DLD1 (cell line): ENCODE data around the gene SLC13A3.

ENCODE experiments used
- in situ Hi-C: cut with HindIII; loops from 2 replicates; pipeline ENCODE4 v1.10.0; 2017; ENCODE audit warnings: low sequenced_read_pairs

The SLC13A3 gene

GRCh38 chr20:46651091-46651962 lies at the start of gene SLC13A3:
Gene SLC13A3 (minus strand): TSS chr20:46651459. CDS start chr20:46651421, 38 bp downstream.
- in situ Hi-C loops: no loop called here

GRCh38 chr20:46701057-46701456 lies 49.8 kb upstream of the SLC13A3 start:
- in situ Hi-C loops: no loop called here

- in situ Hi-C loops: no loop called here
These were observed 49.2 kb upstream of the SLC13A3 start for GRCh38 chr20:46700481-46700880.

- in situ Hi-C loops: no loop called here
These were observed 48.5 kb upstream of the SLC13A3 start for GRCh38 chr20:46699651-46700359.

GRCh38 chr20:46698788-46699187 lies 47.5 kb upstream of the SLC13A3 start:
- in situ Hi-C loops: no loop called here

- in situ Hi-C loops: no loop called here
These were observed 45.6 kb upstream of the SLC13A3 start for GRCh38 chr20:46696791-46697279.

GRCh38 chr20:46695892-46696291 lies 44.6 kb upstream of the SLC13A3 start:
- in situ Hi-C loops: no loop called here

- in situ Hi-C loops: no loop called here
These were observed 43.2 kb upstream of the SLC13A3 start for GRCh38 chr20:46694484-46694883.

- in situ Hi-C loops: no loop called here
These were observed 39.9 kb upstream of the SLC13A3 start for GRCh38 chr20:46691196-46691595.

- in situ Hi-C loops: no loop called here
These were observed 39.2 kb upstream of the SLC13A3 start for GRCh38 chr20:46690219-46691106.

- in situ Hi-C loops: no loop called here
These were observed 38.5 kb upstream of the SLC13A3 start for GRCh38 chr20:46689754-46690085.

- in situ Hi-C loops: no loop called here
These were observed 38.0 kb upstream of the SLC13A3 start, which contains the start of gene TP53RK for GRCh38 chr20:46689082-46689753. Gene TP53RK (minus strand): TSS chr20:46689444. CDS start chr20:46689414, 30 bp downstream.

- in situ Hi-C loops: no loop called here
These were observed 37.2 kb upstream of the SLC13A3 start for GRCh38 chr20:46688151-46689081.

- in situ Hi-C loops: no loop called here
These were observed 32.9 kb upstream of the SLC13A3 start for GRCh38 chr20:46683939-46684750.

GRCh38 chr20:46683668-46683938 lies 32.3 kb upstream of the SLC13A3 start:
- in situ Hi-C loops: no loop called here

- in situ Hi-C loops: no loop called here
These were observed 31.9 kb upstream of the SLC13A3 start for GRCh38 chr20:46683011-46683667.

- in situ Hi-C loops: no loop called here
These were observed 31.0 kb upstream of the SLC13A3 start for GRCh38 chr20:46682063-46682821.
